ES-I3 (cell line): ENCODE measurements around the gene GRM4.
"Not testable (repeated sequence)": the region's sequence is repeated elsewhere in the genome, so short reads cannot be mapped to it uniquely, and the experiment has no call there.

Source experiments
- H3K36me3 ChIP-seq: 2 replicates; pipeline ENCODE4 v1.6.1; 2013; ENCODE audit warnings: mild to moderate bottlenecking, low read length, control low read depth, moderate library complexity; ENCODE audit not compliant: insufficient read depth
- H3K4me1 ChIP-seq: 2 replicates; pipeline ENCODE4 v1.6.1; 2013; ENCODE audit warnings: mild to moderate bottlenecking, control low read depth, low read length; ENCODE audit not compliant: insufficient read depth
- H3K9ac ChIP-seq: 2 replicates; pipeline ENCODE4 v1.6.1; 2013; ENCODE audit warnings: low read depth, mild to moderate bottlenecking, low read length, moderate library complexity
- H3K9me3 ChIP-seq: 2 replicates; pipeline ENCODE4 v1.6.1; 2013; ENCODE audit warnings: mild to moderate bottlenecking, low read length, moderate library complexity; ENCODE audit not compliant: control insufficient read depth, insufficient read depth

The GRM4 gene

GRCh38 chr6:34017106-34017805, 128.6 kb downstream of the GRM4 start:
- H3K9ac ChIP-seq: no peak overlapping the region
- no peaks in the 10 kb centered on the region for H3K36me3 ChIP-seq
- no peaks in the 10 kb centered on the region for H3K9me3 ChIP-seq
- peaks cover 8% of the 10 kb centered on the region; the same call in 1 of the 2 replicates for H3K4me1 ChIP-seq

GRCh38 chr6:34016573-34016972, 129.3 kb downstream of the GRM4 start:
- not testable (repeated sequence) for H3K4me1 ChIP-seq, H3K9ac ChIP-seq, H3K9me3 ChIP-seq, H3K36me3 ChIP-seq

- H3K36me3 ChIP-seq: no peaks in the 10 kb centered on the region
- peaks cover 8% of the 10 kb centered on the region; the same call in 1 of the 2 replicates for H3K4me1 ChIP-seq
- no peaks in the 10 kb centered on the region for H3K9me3 ChIP-seq
- H3K9ac ChIP-seq: no peak overlapping the region
Measured at GRCh38 chr6:34015586-34015985, 130.3 kb downstream of the GRM4 start.

- no peaks in the 10 kb centered on the region for H3K36me3 ChIP-seq
- H3K9me3 ChIP-seq: no peaks in the 10 kb centered on the region
- no peak overlapping the region for H3K9ac ChIP-seq
- peaks cover 8% of the 10 kb centered on the region; the same call in 1 of the 2 replicates for H3K4me1 ChIP-seq
Measured at GRCh38 chr6:34011264-34011663, 134.6 kb downstream of the GRM4 start.

- no peaks in the 10 kb centered on the region for H3K9me3 ChIP-seq
- H3K9ac ChIP-seq: no peak overlapping the region
Measured at GRCh38 chr6:34005901-34006531, 139.9 kb downstream of the GRM4 start.

GRCh38 chr6:34004706-34005105, 141.2 kb downstream of the GRM4 start:
- Histone ChIP-seq H3K4me1 (peaks cover 8% of the 10 kb centered on the region; the same call in 1 of the 2 replicates), H3K9ac (no peak overlapping the region), H3K9me3 (no peaks in the 10 kb centered on the region), H3K36me3 (no peaks in the 10 kb centered on the region)

More at GRCh38 chr6:34005901-34006531, 139.9 kb downstream of the GRM4 start:
- Histone ChIP-seq H3K4me1 (peaks cover 8% of the 10 kb centered on the region; the same call in 1 of the 2 replicates), H3K36me3 (no peaks in the 10 kb centered on the region)

- Histone ChIP-seq H3K9ac (no peak overlapping the region), H3K36me3 (no peaks in the 10 kb centered on the region), H3K9me3 (no peaks in the 10 kb centered on the region), H3K4me1 (peaks cover 8% of the 10 kb centered on the region; the same call in 1 of the 2 replicates)
Measured at GRCh38 chr6:34003962-34004361, 141.9 kb downstream of the GRM4 start.

GRCh38 chr6:34001706-34002621, 143.9 kb downstream of the GRM4 start:
- H3K4me1 ChIP-seq: peaks cover 8% of the 10 kb centered on the region; the same call in 1 of the 2 replicates
- no peaks in the 10 kb centered on the region for H3K36me3 ChIP-seq
- peaks cover 3% of the 10 kb centered on the region; the same call in 1 of the 2 replicates for H3K9me3 ChIP-seq
- H3K9ac ChIP-seq: no peak overlapping the region

GRCh38 chr6:34000281-34000680, 145.6 kb downstream of the GRM4 start:
- Histone ChIP-seq H3K36me3 (no peaks in the 10 kb centered on the region), H3K9me3 (peaks cover 3% of the 10 kb centered on the region; the same call in 1 of the 2 replicates), H3K4me1 (peaks cover 2% of the 10 kb centered on the region; the same call in 1 of the 2 replicates), H3K9ac (no peak overlapping the region)

GRCh38 chr6:33999567-33999966, 146.3 kb downstream of the GRM4 start:
- Histone ChIP-seq H3K9me3 (peaks cover 3% of the 10 kb centered on the region; the same call in 1 of the 2 replicates), H3K36me3 (no peaks in the 10 kb centered on the region), H3K4me1 (no peaks in the 10 kb centered on the region), H3K9ac (no peak overlapping the region)

GRCh38 chr6:33998660-33999059, 147.2 kb downstream of the GRM4 start:
- H3K36me3 ChIP-seq: no peaks in the 10 kb centered on the region

GRCh38 chr6:33997265-33997664, 148.6 kb downstream of the GRM4 start:
- H3K36me3 ChIP-seq: no peaks in the 10 kb centered on the region
- H3K9me3 ChIP-seq: peaks cover 3% of the 10 kb centered on the region; the same call in 1 of the 2 replicates
- no peak overlapping the region for H3K9ac ChIP-seq
- no peaks in the 10 kb centered on the region for H3K4me1 ChIP-seq

More at GRCh38 chr6:33998660-33999059, 147.2 kb downstream of the GRM4 start:
- H3K9me3 ChIP-seq: peaks cover 3% of the 10 kb centered on the region; the same call in 1 of the 2 replicates
- H3K4me1 ChIP-seq: no peaks in the 10 kb centered on the region
- H3K9ac ChIP-seq: no peak overlapping the region

- Histone ChIP-seq H3K9ac (no peak overlapping the region), H3K4me1 (no peaks in the 10 kb centered on the region), H3K9me3 (peaks cover 3% of the 10 kb centered on the region; the same call in 1 of the 2 replicates), H3K36me3 (no peaks in the 10 kb centered on the region)
Measured at GRCh38 chr6:33996120-33996475, 149.8 kb downstream of the GRM4 start.
